DMS153 (cell line): Measurements from ENCODE around the gene KRT17.
A peak's percentile ranks its signal among the peaks of the same experiment; 100 is the strongest.
"Not testable (repeated sequence)": the region's sequence is repeated elsewhere in the genome, so short reads cannot be mapped to it uniquely, and the experiment has no call there.

Source experiments
- DNase-seq: peaks from one replicate; lab custom pipeline; 2025; lab: John Stamatoyannopoulos, UW

Gene KRT17

GRCh38 chr17:41593306-41593981 is 30.9 kb downstream of the KRT17 start:
- DNase-seq = no peak

GRCh38 chr17:41592601-41593305 is 31.6 kb downstream of the KRT17 start:
- no peak for DNase-seq

- no peak for DNase-seq
These were observed 35.1 kb downstream of the KRT17 start for GRCh38 chr17:41589301-41589700.

GRCh38 chr17:41588126-41588810 is 36.1 kb downstream of the KRT17 start:
- no peak for DNase-seq

- no peak for DNase-seq
These were observed 37.4 kb downstream of the KRT17 start, which contains the start of gene KRT14 for GRCh38 chr17:41586863-41587495. TSS of gene KRT14 (minus strand) at chr17:41586895. CDS start at chr17:41586834, 61 bp downstream.

- DNase-seq = no peak
These were observed 38.9 kb downstream of the KRT17 start for GRCh38 chr17:41585301-41586056.

GRCh38 chr17:41584331-41584927 is 39.9 kb downstream of the KRT17 start:
- DNase-seq = not testable (repeated sequence)

GRCh38 chr17:41583137-41584127 is 40.9 kb downstream of the KRT17 start:
- DNase-seq = no peak

GRCh38 chr17:41582061-41582968 is 42.1 kb downstream of the KRT17 start:
- not testable (repeated sequence) for DNase-seq

GRCh38 chr17:41581366-41582060 is 42.9 kb downstream of the KRT17 start:
- no peak for DNase-seq

- DNase-seq = no peak
These were observed 43.5 kb downstream of the KRT17 start for GRCh38 chr17:41580687-41581365.

GRCh38 chr17:41580244-41580575 is 44.2 kb downstream of the KRT17 start:
- DNase-seq = no peak

- peak; percentile 80 for DNase-seq
These were observed 44.7 kb downstream of the KRT17 start for GRCh38 chr17:41579484-41580243.

- DNase-seq = no peak
These were observed 45.4 kb downstream of the KRT17 start for GRCh38 chr17:41578971-41579370.

GRCh38 chr17:41578538-41578937 is 45.8 kb downstream of the KRT17 start:
- DNase-seq = no peak

- not testable (repeated sequence) for DNase-seq
These were observed 47.6 kb downstream of the KRT17 start for GRCh38 chr17:41576740-41577139.

- DNase-seq = no peak
These were observed 49.0 kb downstream of the KRT17 start for GRCh38 chr17:41575336-41575735.
